BE2C (cell line): ENCODE measurements around the gene HCN2.

Experiments used
- DNase-seq: peaks from one replicate; pipeline ENCODE4 v3.0.0-alpha.2; 2020
- H3K27me3 ChIP-seq: fragments of 250-450 bp; sonication (Bioruptor Pico); 2 replicates; pipeline ENCODE4 v1.5.1; 2020; ENCODE audit warnings: mild to moderate bottlenecking
- H3K36me3 ChIP-seq: fragments of 250-450 bp; sonication (Bioruptor Pico); 2 replicates; pipeline ENCODE4 v1.5.1; 2020; ENCODE audit warnings: mild to moderate bottlenecking
- H3K4me1 ChIP-seq: fragments of 250-450 bp; sonication (Bioruptor Pico); 2 replicates; pipeline ENCODE4 v1.5.1; 2020
- H3K4me3 ChIP-seq: 2 replicates; pipeline ENCODE4 v1.5.1; 2011; ENCODE audit warnings: low read depth, low read length
- H3K9me3 ChIP-seq: fragments of 250-450 bp; sonication (Bioruptor Pico); 2 replicates; pipeline ENCODE4 v1.5.1; 2020
- CTCF ChIP-seq: IDR thresholded peaks from 2 replicates; pipeline ENCODE4 v1.5.1; 2012; ENCODE audit warnings: mild to moderate bottlenecking, low read depth, low read length

HCN2 gene

GRCh38 chr19:547117-547516, 42.6 kb upstream of the HCN2 start:
- Histone ChIP-seq H3K27me3 (no peaks in the 10 kb centered on the region), H3K4me1 (no peaks in the 10 kb centered on the region), H3K36me3 (no peaks in the 10 kb centered on the region), H3K9me3 (no peaks in the 10 kb centered on the region), H3K4me3 (no peak overlapping the region)
- DNase-seq, result no peak
- TF ChIP-seq CTCF, result no peak

- no peaks in the 10 kb centered on the region for H3K36me3 ChIP-seq
- TF ChIP-seq CTCF, result no peak
- no peaks in the 10 kb centered on the region for H3K9me3 ChIP-seq
- no peaks in the 10 kb centered on the region for H3K4me1 ChIP-seq
- no peak overlapping the region for H3K4me3 ChIP-seq
- no peak for DNase-seq
- no peaks in the 10 kb centered on the region for H3K27me3 ChIP-seq
These were observed 41.6 kb upstream of the HCN2 start for GRCh38 chr19:547836-548720.

GRCh38 chr19:548886-549830, 40.5 kb upstream of the HCN2 start:
- Histone ChIP-seq H3K4me1 (no peaks in the 10 kb centered on the region), H3K4me3 (no peak overlapping the region), H3K27me3 (no peaks in the 10 kb centered on the region), H3K9me3 (no peaks in the 10 kb centered on the region), H3K36me3 (no peaks in the 10 kb centered on the region)
- no peak for TF ChIP-seq CTCF
- DNase-seq, result no peak

- H3K36me3 ChIP-seq, result no peaks in the 10 kb centered on the region
- H3K27me3 ChIP-seq, result no peaks in the 10 kb centered on the region
- H3K4me1 ChIP-seq, result no peaks in the 10 kb centered on the region
- H3K9me3 ChIP-seq, result no peaks in the 10 kb centered on the region
- no peak overlapping the region for H3K4me3 ChIP-seq
- DNase-seq, result no peak
- no peak for TF ChIP-seq CTCF
These were observed 34.9 kb upstream of the HCN2 start for GRCh38 chr19:554817-555216.

GRCh38 chr19:555474-555808, 34.2 kb upstream of the HCN2 start:
- H3K9me3 ChIP-seq, result no peaks in the 10 kb centered on the region
- no peaks in the 10 kb centered on the region for H3K36me3 ChIP-seq
- H3K4me1 ChIP-seq, result no peaks in the 10 kb centered on the region
- no peak overlapping the region for H3K4me3 ChIP-seq
- DNase-seq, result no peak
- TF ChIP-seq CTCF, result no peak
- H3K27me3 ChIP-seq, result no peaks in the 10 kb centered on the region
